Esophagus muscularis mucosa (tissue), 4 donors: ENCODE measurements around the gene TMEM135.

Experiments
- EP300 ChIP-seq: sonication (generic); formaldehyde crosslinking; IDR thresholded peaks from one replicate; pipeline ENCODE4 v1.6.1; 2017; ENCODE audit warnings: antibody characterized with exemption
- POLR2AphosphoS5 ChIP-seq, 2 donors: sonication (generic); formaldehyde crosslinking; IDR thresholded peaks; one replicate each; pipeline ENCODE4 v1.6.1; 2017; ENCODE audit warnings: antibody characterized with exemption in 2 of 2
- TF ChIP-seq, protein P1 (sequence below), 3 experiments: fragments of 200-600 bp in 2 of 3; fragments of 450-650 bp in 1 of 3; sonication (generic) in 2 of 3; IDR thresholded peaks; one replicate each; pipeline ENCODE4 v1.5.1; 2017 to 2019; ENCODE audit warnings: antibody characterized with exemption in 3 of 3, mild to moderate bottlenecking in 2 of 3, moderate library complexity in 1 of 3

DNA sequence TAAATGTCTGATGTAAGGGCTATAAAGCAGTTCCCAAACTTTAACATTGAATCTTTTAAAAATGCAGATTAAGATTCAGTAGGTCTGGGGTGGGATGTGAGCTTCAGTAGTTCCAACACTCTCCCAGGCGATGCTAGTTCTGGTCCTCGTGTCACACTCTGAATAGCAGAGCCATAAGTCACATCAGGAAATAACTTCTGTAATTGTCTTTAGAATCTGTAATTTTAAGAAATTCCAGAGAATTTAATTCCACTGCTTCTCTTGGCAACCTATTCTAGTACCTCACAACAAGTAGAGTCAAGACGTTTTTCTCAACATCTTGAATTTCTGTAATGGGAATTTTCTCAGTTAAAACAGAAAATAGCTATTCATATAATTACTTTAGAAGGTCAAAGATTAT, 223.1 kb downstream of the TMEM135 start:
- TF ChIP-seq, protein P1, sequence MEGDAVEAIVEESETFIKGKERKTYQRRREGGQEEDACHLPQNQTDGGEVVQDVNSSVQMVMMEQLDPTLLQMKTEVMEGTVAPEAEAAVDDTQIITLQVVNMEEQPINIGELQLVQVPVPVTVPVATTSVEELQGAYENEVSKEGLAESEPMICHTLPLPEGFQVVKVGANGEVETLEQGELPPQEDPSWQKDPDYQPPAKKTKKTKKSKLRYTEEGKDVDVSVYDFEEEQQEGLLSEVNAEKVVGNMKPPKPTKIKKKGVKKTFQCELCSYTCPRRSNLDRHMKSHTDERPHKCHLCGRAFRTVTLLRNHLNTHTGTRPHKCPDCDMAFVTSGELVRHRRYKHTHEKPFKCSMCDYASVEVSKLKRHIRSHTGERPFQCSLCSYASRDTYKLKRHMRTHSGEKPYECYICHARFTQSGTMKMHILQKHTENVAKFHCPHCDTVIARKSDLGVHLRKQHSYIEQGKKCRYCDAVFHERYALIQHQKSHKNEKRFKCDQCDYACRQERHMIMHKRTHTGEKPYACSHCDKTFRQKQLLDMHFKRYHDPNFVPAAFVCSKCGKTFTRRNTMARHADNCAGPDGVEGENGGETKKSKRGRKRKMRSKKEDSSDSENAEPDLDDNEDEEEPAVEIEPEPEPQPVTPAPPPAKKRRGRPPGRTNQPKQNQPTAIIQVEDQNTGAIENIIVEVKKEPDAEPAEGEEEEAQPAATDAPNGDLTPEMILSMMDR (IDR thresholded peaks at IDR 0.05): no peak
- TF ChIP-seq POLR2AphosphoS5 (IDR thresholded peaks at IDR 0.05) (no peak), EP300 (no peak)
